GM12892 (cell line): ENCODE measurements around the gene TBKBP1.

Experiments used
- POLR2A ChIP-seq: IDR thresholded peaks from 2 replicates; pipeline ENCODE4 v1.6.1; 2011; ENCODE audit warnings: low read depth, low read length, control low read depth
- TAF1 ChIP-seq: IDR thresholded peaks from 2 replicates; pipeline ENCODE4 v1.6.1; 2011; ENCODE audit warnings: low read depth, mild to moderate bottlenecking, control low read depth, low read length, borderline replicate concordance

- no peak; the same call in 1 of the 2 replicates for TF ChIP-seq TAF1
- TF ChIP-seq POLR2A, result peak; percentile 65; the same call in 1 of the 2 replicates
Measured at GRCh38 chr17:47649972-47650524, 43.9 kb upstream of the TBKBP1 start.
